HEK293 (cell line): Measurements from ENCODE around the gene ALOX5.

Experiments
- CTCF ChIP-seq: fragments of 450-650 bp; formaldehyde crosslinking; IDR thresholded peaks from 2 replicates; pipeline ENCODE4 v1.5.1; 2016; ENCODE audit warnings: missing biosample characterization, missing genetic modification characterization
- PBX3 ChIP-seq: sonication (generic); formaldehyde crosslinking; IDR thresholded peaks from 2 replicates; pipeline ENCODE4 v1.8.1; 2022; ENCODE audit warnings: mild to moderate bottlenecking, moderate library complexity, missing genetic modification reagents
- REPIN1 ChIP-seq: fragments of 450-650 bp; formaldehyde crosslinking; IDR thresholded peaks from 2 replicates; pipeline ENCODE4 v1.5.1; 2017; ENCODE audit warnings: missing biosample characterization, missing genetic modification characterization, low read depth
- REST ChIP-seq: fragments of 450-650 bp; formaldehyde crosslinking; IDR thresholded peaks from 2 replicates; pipeline ENCODE4 v1.5.1; 2016; ENCODE audit warnings: missing biosample characterization, missing genetic modification characterization
- SETDB1 ChIP-seq: IDR thresholded peaks from one replicate; pipeline ENCODE4 v1.6.1; 2017; ENCODE audit warnings: mild to moderate bottlenecking, low read length, moderate library complexity, mixed read lengths; ENCODE audit not compliant: insufficient read length
- YY1 ChIP-seq: fragments of 450-650 bp; formaldehyde crosslinking; IDR thresholded peaks from 2 replicates; pipeline ENCODE4 v1.5.1; 2018; ENCODE audit warnings: missing biosample characterization, missing genetic modification characterization
- ZNF214 ChIP-seq: fragments of 450-650 bp; formaldehyde crosslinking; IDR thresholded peaks from 2 replicates; pipeline ENCODE4 v1.5.1; 2017; ENCODE audit warnings: missing biosample characterization, mild to moderate bottlenecking, missing genetic modification characterization, borderline replicate concordance
- ZNF433 ChIP-seq: fragments of 450-650 bp; formaldehyde crosslinking; IDR thresholded peaks from 2 replicates; pipeline ENCODE4 v1.5.1; 2016; ENCODE audit warnings: missing biosample characterization, missing genetic modification characterization, low read depth
- ZNF776 ChIP-seq: fragments of 450-650 bp; formaldehyde crosslinking; IDR thresholded peaks from 2 replicates; pipeline ENCODE4 v1.5.0; 2017; ENCODE audit warnings: missing biosample characterization, missing genetic modification characterization, borderline replicate concordance
- ZNF792 ChIP-seq: fragments of 450-650 bp; formaldehyde crosslinking; IDR thresholded peaks from 2 replicates; pipeline ENCODE4 v1.5.1; 2016; ENCODE audit warnings: missing biosample characterization, missing genetic modification characterization
- TF ChIP-seq, protein P1 (sequence below): fragments of 450-650 bp; formaldehyde crosslinking; IDR thresholded peaks from 2 replicates; pipeline ENCODE4 v1.5.1; 2016; ENCODE audit warnings: missing biosample characterization, missing genetic modification characterization
- TF ChIP-seq, protein P2 (sequence below): fragments of 450-650 bp; formaldehyde crosslinking; IDR thresholded peaks from 2 replicates; pipeline ENCODE4 v1.5.1; 2017; ENCODE audit warnings: missing biosample characterization, missing genetic modification characterization
- TF ChIP-seq, protein P3 (sequence below): IDR thresholded peaks from 2 replicates; pipeline ENCODE4 v1.6.1; 2011; ENCODE audit warnings: mild to moderate bottlenecking, low read depth, low read length, borderline replicate concordance
- TF ChIP-seq, protein P4 (sequence below): fragments of 450-650 bp; formaldehyde crosslinking; IDR thresholded peaks from 2 replicates; pipeline ENCODE4 v1.5.1; 2017; ENCODE audit warnings: missing biosample characterization, missing genetic modification characterization

DNA sequence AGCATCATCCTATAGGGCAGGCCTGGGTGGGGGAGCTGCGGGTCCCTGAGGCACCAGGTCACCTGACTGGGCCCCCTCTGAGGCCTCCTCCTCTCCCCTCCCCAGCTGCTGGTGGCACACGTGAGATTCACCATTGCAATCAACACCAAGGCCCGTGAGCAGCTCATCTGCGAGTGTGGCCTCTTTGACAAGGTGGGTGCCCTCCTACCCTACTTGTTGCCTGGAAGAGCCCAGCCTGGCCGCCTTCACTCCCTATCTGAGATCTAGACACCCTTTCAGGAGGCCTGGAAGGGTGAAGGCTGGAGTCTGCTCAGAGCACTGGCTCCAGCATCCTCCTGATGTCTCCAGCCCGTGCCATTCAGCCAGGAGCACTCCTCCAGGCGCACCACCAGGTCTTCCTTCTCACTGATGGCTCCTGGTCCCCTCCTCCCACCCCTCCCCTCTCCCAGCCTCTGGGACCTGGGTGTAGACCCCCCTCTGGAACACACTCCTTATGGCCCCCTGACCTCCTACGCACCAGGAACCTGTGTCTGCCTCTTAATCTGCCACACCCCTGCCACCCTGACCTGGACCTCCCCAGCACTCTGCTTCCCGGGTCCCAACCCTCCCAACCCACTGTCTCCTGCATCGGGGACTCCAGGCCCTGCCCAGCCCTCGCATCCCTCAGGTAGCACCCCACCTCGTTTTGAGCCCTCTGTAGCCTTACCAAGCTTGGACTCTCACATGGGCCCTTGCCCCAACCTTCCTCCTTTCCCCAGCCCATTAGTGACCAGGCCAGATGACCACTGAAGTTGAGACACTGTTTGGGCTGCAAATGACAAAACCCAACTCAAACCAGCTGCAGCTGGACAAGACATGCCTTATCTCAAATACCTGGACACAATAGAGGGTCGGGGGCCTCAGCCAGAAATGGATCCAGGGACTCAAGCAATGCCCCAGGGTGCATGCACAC is 67.5 kb downstream of the ALOX5 start:
- TF ChIP-seq ZNF776 (tag by site-specific recombination) (no peak), CTCF (tag by site-specific recombination) (no peak), ZNF433 (no peak), ZNF792 (no peak), REPIN1 (no peak), PBX3 (CRISPR knock-in tag) (no peak), REST (no peak), YY1 (tag by site-specific recombination) (no peak), ZNF214 (tag by site-specific recombination) (no peak), SETDB1 (no peak)
- TF ChIP-seq, protein P1, sequence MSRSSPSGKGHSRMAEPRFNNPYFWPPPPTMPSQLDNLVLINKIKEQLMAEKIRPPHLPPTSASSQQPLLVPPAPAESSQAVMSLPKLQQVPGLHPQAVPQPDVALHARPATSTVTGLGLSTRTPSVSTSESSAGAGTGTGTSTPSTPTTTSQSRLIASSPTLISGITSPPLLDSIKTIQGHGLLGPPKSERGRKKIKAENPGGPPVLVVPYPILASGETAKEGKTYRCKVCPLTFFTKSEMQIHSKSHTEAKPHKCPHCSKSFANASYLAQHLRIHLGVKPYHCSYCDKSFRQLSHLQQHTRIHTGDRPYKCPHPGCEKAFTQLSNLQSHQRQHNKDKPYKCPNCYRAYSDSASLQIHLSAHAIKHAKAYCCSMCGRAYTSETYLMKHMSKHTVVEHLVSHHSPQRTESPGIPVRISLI (tag by site-specific recombination) = no peak
- TF ChIP-seq, protein P2, sequence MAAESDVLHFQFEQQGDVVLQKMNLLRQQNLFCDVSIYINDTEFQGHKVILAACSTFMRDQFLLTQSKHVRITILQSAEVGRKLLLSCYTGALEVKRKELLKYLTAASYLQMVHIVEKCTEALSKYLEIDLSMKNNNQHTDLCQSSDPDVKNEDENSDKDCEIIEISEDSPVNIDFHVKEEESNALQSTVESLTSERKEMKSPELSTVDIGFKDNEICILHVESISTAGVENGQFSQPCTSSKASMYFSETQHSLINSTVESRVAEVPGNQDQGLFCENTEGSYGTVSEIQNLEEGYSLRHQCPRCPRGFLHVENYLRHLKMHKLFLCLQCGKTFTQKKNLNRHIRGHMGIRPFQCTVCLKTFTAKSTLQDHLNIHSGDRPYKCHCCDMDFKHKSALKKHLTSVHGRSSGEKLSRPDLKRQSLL (tag by site-specific recombination) = no peak
- TF ChIP-seq, protein P3, sequence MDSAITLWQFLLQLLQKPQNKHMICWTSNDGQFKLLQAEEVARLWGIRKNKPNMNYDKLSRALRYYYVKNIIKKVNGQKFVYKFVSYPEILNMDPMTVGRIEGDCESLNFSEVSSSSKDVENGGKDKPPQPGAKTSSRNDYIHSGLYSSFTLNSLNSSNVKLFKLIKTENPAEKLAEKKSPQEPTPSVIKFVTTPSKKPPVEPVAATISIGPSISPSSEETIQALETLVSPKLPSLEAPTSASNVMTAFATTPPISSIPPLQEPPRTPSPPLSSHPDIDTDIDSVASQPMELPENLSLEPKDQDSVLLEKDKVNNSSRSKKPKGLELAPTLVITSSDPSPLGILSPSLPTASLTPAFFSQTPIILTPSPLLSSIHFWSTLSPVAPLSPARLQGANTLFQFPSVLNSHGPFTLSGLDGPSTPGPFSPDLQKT = no peak
- TF ChIP-seq, protein P4, sequence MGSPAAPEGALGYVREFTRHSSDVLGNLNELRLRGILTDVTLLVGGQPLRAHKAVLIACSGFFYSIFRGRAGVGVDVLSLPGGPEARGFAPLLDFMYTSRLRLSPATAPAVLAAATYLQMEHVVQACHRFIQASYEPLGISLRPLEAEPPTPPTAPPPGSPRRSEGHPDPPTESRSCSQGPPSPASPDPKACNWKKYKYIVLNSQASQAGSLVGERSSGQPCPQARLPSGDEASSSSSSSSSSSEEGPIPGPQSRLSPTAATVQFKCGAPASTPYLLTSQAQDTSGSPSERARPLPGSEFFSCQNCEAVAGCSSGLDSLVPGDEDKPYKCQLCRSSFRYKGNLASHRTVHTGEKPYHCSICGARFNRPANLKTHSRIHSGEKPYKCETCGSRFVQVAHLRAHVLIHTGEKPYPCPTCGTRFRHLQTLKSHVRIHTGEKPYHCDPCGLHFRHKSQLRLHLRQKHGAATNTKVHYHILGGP (tag by site-specific recombination) = no peak
